CD4-positive, alpha-beta T cell (primary cell): ENCODE data around the gene CHI3L1. TPM values are rescaled to one million over a fixed set of nuclear protein-coding genes. Genes with fewer than 3 reads are reported as not detected.

ENCODE experiments used
- ATAC-seq: fragments of 200-7000 bp; cut with Tn5 transposase; one replicate; pipeline ENCODE4 v1.10.0; 2022; ENCODE audit warnings: mild to moderate bottlenecking; ENCODE audit not compliant: poor library complexity
- CTCF ChIA-PET: fragments of 350-600 bp; sonication (Branson Sonifier 250); formaldehyde crosslinking; loops from one replicate; lab custom pipeline; 2021; ENCODE audit warnings: antibody characterized with exemption, inconsistent platforms; lab: Charles Lee
- POLR2A ChIA-PET: fragments of 350-600 bp; sonication (Branson Sonifier 250); formaldehyde crosslinking; loops from one replicate; lab custom pipeline; 2021; ENCODE audit warnings: antibody characterized with exemption, inconsistent platforms; lab: Charles Lee
- DNase-seq, 14 experiments: peaks; one replicate each; pipeline ENCODE4 v3.0.0-alpha.2; 2013 to 2020; ENCODE audit warnings: mixed read lengths in 2 of 14
- H3K27ac ChIP-seq, 2 donors: one replicate each; pipeline versions ENCODE4 v1.5.1 to v1.7.0; 2013; ENCODE audit warnings: low read length in 2 of 2, low read depth in 1 of 2, mild to moderate bottlenecking in 1 of 2
- H3K27me3 ChIP-seq, 2 experiments: 1 replicate in 1 of 2; 2 replicates in 1 of 2; pipeline versions ENCODE4 v1.6.1 to v1.7.0; 2013; ENCODE audit warnings: low read length in 2 of 2, control low read depth in 1 of 2, mild to moderate bottlenecking in 1 of 2, moderate library complexity in 1 of 2; ENCODE audit not compliant: insufficient read depth in 2 of 2, control insufficient read depth in 1 of 2
- H3K36me3 ChIP-seq: one replicate; pipeline ENCODE4 v1.6.1; 2013; ENCODE audit warnings: low read length, control low read depth; ENCODE audit not compliant: insufficient read depth
- H3K4me1 ChIP-seq: one replicate; pipeline ENCODE4 v1.6.1; 2013; ENCODE audit warnings: low read length, control low read depth; ENCODE audit not compliant: insufficient read depth
- H3K4me3 ChIP-seq: one replicate; pipeline ENCODE4 v1.5.1; 2013; ENCODE audit warnings: mild to moderate bottlenecking, low read length, moderate library complexity
- H3K9me3 ChIP-seq, 2 experiments: 1 replicate in 1 of 2; 2 replicates in 1 of 2; pipeline versions ENCODE4 v1.6.1 to v1.7.0; 2013; ENCODE audit warnings: low read length in 2 of 2, mild to moderate bottlenecking in 2 of 2, control low read depth in 1 of 2, moderate library complexity in 1 of 2; ENCODE audit not compliant: control insufficient read depth in 1 of 2, insufficient read depth in 1 of 2
- H3K27ac Mint-ChIP-seq: one replicate; pipeline ENCODE4 v1.8.0; 2020; ENCODE audit warnings: mixed read lengths
- H3K27me3 Mint-ChIP-seq: one replicate; pipeline ENCODE4 v1.8.0; 2021; ENCODE audit warnings: mixed read lengths
- H3K36me3 Mint-ChIP-seq: one replicate; pipeline ENCODE4 v1.8.0; 2021; ENCODE audit warnings: low read depth, mixed read lengths
- H3K4me1 Mint-ChIP-seq: one replicate; pipeline ENCODE4 v1.8.0; 2021; ENCODE audit warnings: low read depth, mixed read lengths
- H3K4me3 Mint-ChIP-seq: one replicate; pipeline ENCODE4 v1.8.0; 2020; ENCODE audit warnings: mild to moderate bottlenecking, mixed read lengths
- H3K9me3 Mint-ChIP-seq: one replicate; pipeline ENCODE4 v1.8.0; 2020; ENCODE audit warnings: mixed read lengths
- intact Hi-C, 2 experiments: fragments of 100-400 bp; cut with DNase I in 1 of 2; cut with micrococcal nuclease in 1 of 2; formaldehyde crosslinking; loops; one replicate each; pipeline versions ENCODE4 v1.15.1 to v1.9.0; 2023 to 2025; cut with DNase I, micrococcal nuclease
- total RNA-seq, 174 experiments: library from RNA in 2 of 174; stranded (reverse) in 2 of 174; gene quantifications; one replicate each; pipeline ENCODE4 v1.2.3 and lab custom pipeline; 2021 to 2026
- TF ChIP-seq, protein P1 (sequence below): fragments of 200-600 bp; IDR thresholded peaks from one replicate; pipeline ENCODE4 v1.8.0; 2022; ENCODE audit warnings: antibody characterized with exemption, mild to moderate bottlenecking

CHI3L1 gene
- total RNA-seq, 2 experiments from 2014 or later: not detected

DNA sequence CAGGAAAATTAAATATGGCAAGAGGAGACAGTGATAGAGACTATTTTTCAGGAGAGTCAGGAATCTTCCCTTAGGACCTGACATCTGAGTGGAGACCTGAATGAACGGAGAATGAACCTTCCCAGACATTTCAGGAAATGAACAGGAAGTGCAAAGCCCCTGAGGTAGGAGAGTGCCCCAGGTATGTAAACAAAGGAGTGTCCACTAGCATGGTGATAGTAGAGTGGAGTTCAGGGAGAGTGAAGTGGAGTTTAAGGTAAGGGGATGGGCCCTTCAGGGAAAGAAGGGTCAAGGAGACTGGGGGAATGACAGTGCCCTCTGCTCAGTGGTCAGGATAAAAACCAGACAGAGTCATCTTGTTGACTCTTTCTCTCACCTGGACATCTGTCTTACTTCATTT lies 30.2 kb downstream of the CHI3L1 start:
- no peak overlapping the region for H3K27ac Mint-ChIP-seq
- H3K9me3 ChIP-seq: peaks cover 0 to 6% of the 10 kb centered on the region in 2 experiments
- DNase-seq (no peak), ATAC-seq (no peak)
- POLR2A ChIA-PET: no interaction called here
- H3K9me3 Mint-ChIP-seq: peaks cover 10% of the 10 kb centered on the region
- no peaks in the 10 kb centered on the region for H3K4me1 Mint-ChIP-seq
- H3K4me1 ChIP-seq: no peaks in the 10 kb centered on the region
- H3K27me3 ChIP-seq: no peaks in the 10 kb centered on the region
- TF ChIP-seq, protein P1, sequence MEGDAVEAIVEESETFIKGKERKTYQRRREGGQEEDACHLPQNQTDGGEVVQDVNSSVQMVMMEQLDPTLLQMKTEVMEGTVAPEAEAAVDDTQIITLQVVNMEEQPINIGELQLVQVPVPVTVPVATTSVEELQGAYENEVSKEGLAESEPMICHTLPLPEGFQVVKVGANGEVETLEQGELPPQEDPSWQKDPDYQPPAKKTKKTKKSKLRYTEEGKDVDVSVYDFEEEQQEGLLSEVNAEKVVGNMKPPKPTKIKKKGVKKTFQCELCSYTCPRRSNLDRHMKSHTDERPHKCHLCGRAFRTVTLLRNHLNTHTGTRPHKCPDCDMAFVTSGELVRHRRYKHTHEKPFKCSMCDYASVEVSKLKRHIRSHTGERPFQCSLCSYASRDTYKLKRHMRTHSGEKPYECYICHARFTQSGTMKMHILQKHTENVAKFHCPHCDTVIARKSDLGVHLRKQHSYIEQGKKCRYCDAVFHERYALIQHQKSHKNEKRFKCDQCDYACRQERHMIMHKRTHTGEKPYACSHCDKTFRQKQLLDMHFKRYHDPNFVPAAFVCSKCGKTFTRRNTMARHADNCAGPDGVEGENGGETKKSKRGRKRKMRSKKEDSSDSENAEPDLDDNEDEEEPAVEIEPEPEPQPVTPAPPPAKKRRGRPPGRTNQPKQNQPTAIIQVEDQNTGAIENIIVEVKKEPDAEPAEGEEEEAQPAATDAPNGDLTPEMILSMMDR: no peak
- no peaks in the 10 kb centered on the region for H3K36me3 ChIP-seq
- CTCF ChIA-PET: no interaction called here
- H3K27ac ChIP-seq: no peak overlapping the region
- H3K27me3 Mint-ChIP-seq: peaks cover 10% of the 10 kb centered on the region
- intact Hi-C loops: no loop called here
- H3K36me3 Mint-ChIP-seq: no peaks in the 10 kb centered on the region
- H3K4me3 ChIP-seq: no peak overlapping the region
- H3K4me3 Mint-ChIP-seq: no peak overlapping the region

DNA sequence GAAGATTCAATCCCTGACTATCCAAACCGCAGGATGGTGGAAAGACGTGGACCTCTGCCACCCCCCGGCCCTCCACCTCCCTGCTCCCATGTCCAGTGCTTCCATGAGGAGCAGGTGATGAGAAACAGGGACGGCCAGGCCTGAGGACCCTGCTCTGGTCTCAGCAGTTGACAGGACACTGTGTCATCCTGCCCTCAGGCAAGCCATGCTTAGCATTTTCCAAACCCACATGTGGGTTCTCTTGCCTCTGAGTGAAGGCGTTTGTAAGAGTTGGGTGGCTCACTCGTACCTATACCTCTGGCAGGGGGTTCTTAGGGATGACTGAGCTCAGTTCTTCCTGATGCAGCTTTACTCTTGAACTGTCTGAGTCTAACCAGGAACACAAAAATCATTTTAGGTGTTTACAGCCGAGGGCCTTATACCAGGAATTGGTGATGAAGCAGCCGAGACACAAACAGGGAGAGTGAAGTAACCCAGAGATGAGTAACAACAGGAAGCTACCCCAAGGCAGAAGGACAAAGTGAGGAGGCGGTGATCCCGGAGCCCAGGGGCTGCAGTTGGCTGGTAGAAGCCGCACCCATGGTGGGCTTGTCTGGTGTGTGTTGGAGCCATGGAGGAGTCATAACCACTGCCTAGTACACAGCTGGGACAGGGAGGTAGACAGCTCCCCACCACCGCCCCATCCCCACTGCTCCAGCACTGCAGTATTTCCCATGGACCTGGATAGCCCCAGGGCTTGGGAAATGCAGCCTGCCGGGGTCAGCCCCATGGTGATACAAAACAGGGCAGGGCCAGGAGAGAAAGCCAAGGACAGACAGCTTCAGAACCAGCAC lies 32.3 kb downstream of the CHI3L1 start:
- Mint-ChIP-seq H3K27ac (no peak overlapping the region), H3K4me3 (no peak overlapping the region), H3K4me1 (no peaks in the 10 kb centered on the region), H3K27me3 (peaks cover 10% of the 10 kb centered on the region), H3K9me3 (peaks cover 6% of the 10 kb centered on the region), H3K36me3 (no peaks in the 10 kb centered on the region)
- TF ChIP-seq, protein P1: no peak
- ChIA-PET CTCF (no interaction called here), POLR2A (no interaction called here)
- peaks cover 0 to 6% of the 10 kb centered on the region in 2 experiments for H3K9me3 ChIP-seq
- H3K27ac ChIP-seq: no peak overlapping the region
- H3K27me3 ChIP-seq: no peaks in the 10 kb centered on the region
- ATAC-seq (no peak), DNase-seq (no peak)
- intact Hi-C loops: no loop called here
- H3K4me3 ChIP-seq: no peak overlapping the region
- no peaks in the 10 kb centered on the region for H3K36me3 ChIP-seq
- H3K4me1 ChIP-seq: no peaks in the 10 kb centered on the region

DNA sequence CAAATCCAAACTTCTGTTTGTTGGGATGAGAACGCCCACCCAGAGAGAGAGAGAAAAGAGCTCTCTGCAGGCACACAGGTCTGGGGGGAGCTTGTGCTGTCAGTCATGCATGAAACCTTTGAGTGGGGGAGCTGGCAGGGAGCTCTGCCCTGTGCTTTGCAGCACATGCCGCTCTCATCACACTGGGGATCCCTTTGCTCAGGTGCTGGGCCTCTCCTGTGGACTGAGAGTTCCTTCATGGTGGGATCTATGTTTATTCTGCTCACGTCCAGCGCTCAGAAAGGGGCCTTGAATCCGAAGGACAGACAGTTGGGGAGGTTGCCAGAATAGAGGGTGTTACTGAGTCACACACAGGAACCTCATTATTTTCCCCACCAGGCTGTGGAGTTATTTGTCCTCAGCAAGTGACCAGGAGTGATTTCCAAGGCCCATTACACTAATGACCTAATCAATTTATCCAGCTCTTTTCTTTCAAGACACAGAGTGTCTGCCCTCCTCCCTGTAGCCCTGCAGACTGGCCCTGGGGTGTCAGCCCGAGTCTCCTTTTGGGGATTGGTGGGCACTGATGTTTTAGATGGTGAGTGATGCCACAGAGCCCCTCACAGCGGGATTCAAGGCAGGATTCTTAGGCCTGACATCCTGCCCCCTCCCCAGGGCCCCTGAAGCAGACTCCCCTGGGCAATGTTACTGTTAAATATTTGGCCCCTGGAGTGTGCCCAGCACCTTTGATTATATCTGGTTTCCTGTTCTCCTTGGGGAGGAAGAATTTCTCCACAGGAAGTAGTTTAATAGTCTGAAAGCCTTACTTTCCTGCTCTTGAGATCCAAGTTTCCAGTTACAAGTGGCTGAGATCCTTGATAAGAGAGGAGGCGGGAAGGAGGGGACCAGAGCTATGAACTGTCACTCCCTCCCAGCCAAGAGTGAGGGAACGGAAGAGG lies 33.2 kb downstream of the CHI3L1 start:
- H3K4me3 ChIP-seq: no peak overlapping the region
- DNase-seq: no peak
- no peaks in the 10 kb centered on the region for H3K36me3 ChIP-seq
- H3K27me3 ChIP-seq: no peaks in the 10 kb centered on the region
- Mint-ChIP-seq H3K27me3 (peaks cover 10% of the 10 kb centered on the region), H3K4me1 (no peaks in the 10 kb centered on the region), H3K9me3 (peaks cover 2% of the 10 kb centered on the region), H3K27ac (no peak overlapping the region), H3K36me3 (no peaks in the 10 kb centered on the region), H3K4me3 (no peak overlapping the region)
- intact Hi-C loops: no loop called here
- H3K4me1 ChIP-seq: no peaks in the 10 kb centered on the region
- H3K9me3 ChIP-seq: peaks cover 0 to 6% of the 10 kb centered on the region in 2 experiments
- ChIA-PET CTCF (no interaction called here), POLR2A (no interaction called here)
- TF ChIP-seq, protein P1: no peak
- H3K27ac ChIP-seq: no peak overlapping the region
- ATAC-seq: no peak
